ENCODE measurements around the gene HIC1. TPM values are rescaled to one million over a fixed set of nuclear protein-coding genes. Genes with fewer than 3 reads are reported as not detected.

The HIC1 gene
- total and polyA plus RNA-seq, 2 of the 4 experiments (the other 2 are of a cell fraction), result 10.4 to 23.0 TPM

DNA sequence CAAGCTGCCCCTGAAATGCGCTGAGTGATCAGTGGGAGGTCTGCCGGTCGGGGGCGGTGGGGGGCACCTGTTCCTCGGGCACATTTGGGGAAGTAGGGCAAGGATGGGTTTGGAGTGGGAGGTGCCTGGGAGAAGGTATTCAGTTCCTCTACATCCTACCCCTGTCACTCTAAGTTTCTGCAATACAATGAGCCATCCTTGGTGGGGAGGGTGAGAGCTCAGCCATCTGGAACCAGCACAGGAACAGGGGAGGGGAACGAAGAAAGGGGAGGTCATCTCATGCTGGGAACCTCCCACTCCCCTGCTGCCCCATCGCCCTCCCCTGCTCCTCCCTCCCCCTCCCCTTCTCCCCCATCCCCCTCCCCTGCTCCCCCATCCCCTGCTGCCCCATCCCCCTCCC is 20.7 kb upstream of the HIC1 start:
- peaks cover 17% of the 10 kb centered on the region for H3K4me1 ChIP-seq (ENCODE audit: control insufficient read depth, insufficient read depth, low read length)
- H2AK5ac ChIP-seq (ENCODE audit: low read depth, low read length), result peak overlapping the region; percentile 91; the same call in 1 of the 2 replicates
- BruUV-seq (replicated peaks), result no TSS peak
- H2BK15ac ChIP-seq (ENCODE audit: low read depth, low read length), result no peak overlapping the region
- peaks cover 16% of the 10 kb centered on the region for H3K9me1 ChIP-seq (ENCODE audit: insufficient read depth, low read length)
- peak overlapping the region; percentile 86 for H3K4ac ChIP-seq (ENCODE audit: low read depth, low read length)
- H3K79me1 ChIP-seq (ENCODE audit: low read depth in 1 of 2, low read length in 2 of 2), result peaks cover 17 to 44% of the 10 kb centered on the region in 2 experiments
- H4K5ac ChIP-seq (ENCODE audit: low read depth, low read length), result no peak overlapping the region; the same call in 1 of the 2 replicates
- no peaks in the 10 kb centered on the region for H3K9me3 ChIP-seq (ENCODE audit: control insufficient read depth, insufficient read depth, low read length)
- no peak overlapping the region for H3K4me3 ChIP-seq (ENCODE audit: insufficient read depth, low read depth, low read length)
- peak overlapping the region; percentile 82; the same call in 1 of the 2 replicates for H3K18ac ChIP-seq (ENCODE audit: low read depth, low read length)
- no peak overlapping the region for H3K4me2 ChIP-seq (ENCODE audit: low read depth, low read length)
- H2BK120ac ChIP-seq (ENCODE audit: low read depth, low read length), result peak overlapping the region; percentile 80; the same call in 1 of the 2 replicates
- H2BK5ac ChIP-seq (ENCODE audit: low read depth, low read length, poor library complexity, severe bottlenecking), result peak overlapping the region; percentile 72
- peak overlapping the region in 1 of 2 experiments; percentile 21; a peak in 2 of 4 replicates for H4K8ac ChIP-seq (ENCODE audit: low read depth in 2 of 2, low read length in 2 of 2)
- in situ Hi-C loops (cut with MboI; ENCODE audit: low sequenced_read_pairs), result loop anchor here (25.0 kb wide), 1 partner anchor 322 kb away; the partner anchor contains the start of genes TLCD2 and WDR81
- peak; percentile 6; the same call in 1 of the 2 replicates for ATAC-seq (ENCODE audit: low read depth)
- DNase-seq, result no peak
- no peak overlapping the region for H2BK20ac ChIP-seq (ENCODE audit: low read depth, low read length)
- intact Hi-C loops (cut with micrococcal nuclease), result loop anchor here (5.0 kb wide), 1 partner anchor 457 kb away; no protein-coding TSS in a partner anchor
- WGBS, 2 experiments (ENCODE audit: extremely low coverage in 2 of 2, insufficient read length in 1 of 2), result no CpG with 5 or more reads among the region's 7 CpGs
- H3K9ac ChIP-seq (ENCODE audit: low read depth, low read length), result no peak overlapping the region; the same call in 1 of the 2 replicates
- peak; percentile 21; the same call in 1 of the 2 replicates for TF ChIP-seq MAZ (IDR thresholded peaks at IDR 0.05; ENCODE audit: borderline replicate concordance, low read depth, low read length)
- TF ChIP-seq BHLHE40 (IDR thresholded peaks at IDR 0.05; ENCODE audit: low read depth, low read length), result no peak
- TF ChIP-seq, protein P1, sequence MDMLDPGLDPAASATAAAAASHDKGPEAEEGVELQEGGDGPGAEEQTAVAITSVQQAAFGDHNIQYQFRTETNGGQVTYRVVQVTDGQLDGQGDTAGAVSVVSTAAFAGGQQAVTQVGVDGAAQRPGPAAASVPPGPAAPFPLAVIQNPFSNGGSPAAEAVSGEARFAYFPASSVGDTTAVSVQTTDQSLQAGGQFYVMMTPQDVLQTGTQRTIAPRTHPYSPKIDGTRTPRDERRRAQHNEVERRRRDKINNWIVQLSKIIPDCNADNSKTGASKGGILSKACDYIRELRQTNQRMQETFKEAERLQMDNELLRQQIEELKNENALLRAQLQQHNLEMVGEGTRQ (IDR thresholded peaks at IDR 0.05; ENCODE audit: low read depth, low read length), result no peak
- TF ChIP-seq CEBPB (IDR thresholded peaks at IDR 0.05; ENCODE audit: low read depth, low read length), result no peak
- TF ChIP-seq, protein P2, sequence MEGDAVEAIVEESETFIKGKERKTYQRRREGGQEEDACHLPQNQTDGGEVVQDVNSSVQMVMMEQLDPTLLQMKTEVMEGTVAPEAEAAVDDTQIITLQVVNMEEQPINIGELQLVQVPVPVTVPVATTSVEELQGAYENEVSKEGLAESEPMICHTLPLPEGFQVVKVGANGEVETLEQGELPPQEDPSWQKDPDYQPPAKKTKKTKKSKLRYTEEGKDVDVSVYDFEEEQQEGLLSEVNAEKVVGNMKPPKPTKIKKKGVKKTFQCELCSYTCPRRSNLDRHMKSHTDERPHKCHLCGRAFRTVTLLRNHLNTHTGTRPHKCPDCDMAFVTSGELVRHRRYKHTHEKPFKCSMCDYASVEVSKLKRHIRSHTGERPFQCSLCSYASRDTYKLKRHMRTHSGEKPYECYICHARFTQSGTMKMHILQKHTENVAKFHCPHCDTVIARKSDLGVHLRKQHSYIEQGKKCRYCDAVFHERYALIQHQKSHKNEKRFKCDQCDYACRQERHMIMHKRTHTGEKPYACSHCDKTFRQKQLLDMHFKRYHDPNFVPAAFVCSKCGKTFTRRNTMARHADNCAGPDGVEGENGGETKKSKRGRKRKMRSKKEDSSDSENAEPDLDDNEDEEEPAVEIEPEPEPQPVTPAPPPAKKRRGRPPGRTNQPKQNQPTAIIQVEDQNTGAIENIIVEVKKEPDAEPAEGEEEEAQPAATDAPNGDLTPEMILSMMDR (conservative IDR thresholded peaks at IDR 0.05; ENCODE audit: low read depth, low read length), result no peak
- TF ChIP-seq, protein P3, sequence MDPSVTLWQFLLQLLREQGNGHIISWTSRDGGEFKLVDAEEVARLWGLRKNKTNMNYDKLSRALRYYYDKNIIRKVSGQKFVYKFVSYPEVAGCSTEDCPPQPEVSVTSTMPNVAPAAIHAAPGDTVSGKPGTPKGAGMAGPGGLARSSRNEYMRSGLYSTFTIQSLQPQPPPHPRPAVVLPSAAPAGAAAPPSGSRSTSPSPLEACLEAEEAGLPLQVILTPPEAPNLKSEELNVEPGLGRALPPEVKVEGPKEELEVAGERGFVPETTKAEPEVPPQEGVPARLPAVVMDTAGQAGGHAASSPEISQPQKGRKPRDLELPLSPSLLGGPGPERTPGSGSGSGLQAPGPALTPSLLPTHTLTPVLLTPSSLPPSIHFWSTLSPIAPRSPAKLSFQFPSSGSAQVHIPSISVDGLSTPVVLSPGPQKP (IDR thresholded peaks at IDR 0.05; ENCODE audit: borderline replicate concordance, low read depth, low read length), result no peak
- TF ChIP-seq MAFK (IDR thresholded peaks at IDR 0.05; ENCODE audit: low read depth, low read length), result no peak
- TF ChIP-seq RCOR1 (IDR thresholded peaks at IDR 0.05; ENCODE audit: insufficient replicate concordance, low read length), result no peak
- H2AK9ac ChIP-seq (replicated peaks; ENCODE audit: low read depth, low read length, poor library complexity), result peak overlapping the region; percentile 57
- H2AFZ ChIP-seq (replicated peaks; ENCODE audit: low read length, poor library complexity), result no peak overlapping the region
- H3K27me3 ChIP-seq (ENCODE audit: control insufficient read depth, insufficient read depth, low read length), result no peaks in the 10 kb centered on the region
- dilution Hi-C loops (cut with HindIII; ENCODE audit: low sequenced_read_pairs, unreplicated experiment), result no loop called here
- peak overlapping the region; percentile 80 for H4K91ac ChIP-seq (ENCODE audit: insufficient read depth, low read depth, low read length)
- no peak overlapping the region for H3K14ac ChIP-seq (replicated peaks; ENCODE audit: low read depth, low read length)
- no peak overlapping the region for H3K23ac ChIP-seq (ENCODE audit: low read depth, low read length)
- ChIA-PET POLR2A (ENCODE audit: unreplicated experiment) (no interaction called here), CTCF (interaction anchor here (1.2 kb wide), 1 partner anchor 125 kb away, joined by 3 read pairs; no protein-coding TSS in a partner anchor)
- H3K56ac ChIP-seq (ENCODE audit: extremely low read depth, insufficient read depth, low read length), result no peak overlapping the region; the same call in 1 of the 2 replicates
- H3K36me3 ChIP-seq (ENCODE audit: control insufficient read depth, insufficient read depth, low read length), result peaks cover 32% of the 10 kb centered on the region
- peak overlapping the region; percentile 83 for H3K27ac ChIP-seq (ENCODE audit: insufficient read depth, low read length)
- H4K20me1 ChIP-seq (ENCODE audit: insufficient read depth, low read length), result peaks cover 3% of the 10 kb centered on the region; the same call in 1 of the 2 replicates
